K562 (cell line): ENCODE data around the gene NXT1. TPM values are rescaled to one million over a fixed set of nuclear protein-coding genes. Genes with fewer than 3 reads are reported as not detected.

Source experiments
- CBFA2T2 ChIP-seq: fragments of 450-650 bp; conservative IDR thresholded peaks from 2 replicates; pipeline ENCODE4 v1.6.1; 2017; ENCODE audit warnings: mild to moderate bottlenecking
- FOXA1 ChIP-seq: fragments of 450-650 bp; IDR thresholded peaks from 2 replicates; pipeline ENCODE4 v1.6.1; 2016; ENCODE audit warnings: mild to moderate bottlenecking, borderline replicate concordance
- GABPA ChIP-seq: fragments of 200-800 bp; sonication (Bioruptor generic); conservative IDR thresholded peaks from 2 replicates; pipeline ENCODE4 v1.6.1; 2016; ENCODE audit warnings: low read depth, missing genetic modification characterization, missing compliant biosample characterization
- HNRNPH1 ChIP-seq: fragments of 200-400 bp; formaldehyde crosslinking; optimal IDR thresholded peaks from 2 replicates; pipeline ENCODE3; 2017; ENCODE audit warnings: low read depth, mild to moderate bottlenecking, low read length, moderate library complexity
- PPARD ChIP-seq: fragments of 250-450 bp; sonication (Bioruptor Pico); IDR thresholded peaks from 2 replicates; pipeline ENCODE4 v1.8.0; 2022; ENCODE audit warnings: inconsistent platforms, mild to moderate bottlenecking, moderate library complexity
- SRSF1 ChIP-seq: fragments of 200-400 bp; formaldehyde crosslinking; IDR thresholded peaks from 2 replicates; pipeline ENCODE4 v1.6.1; 2017; ENCODE audit warnings: mild to moderate bottlenecking, low read depth, low read length, moderate library complexity
- SRSF7 ChIP-seq: fragments of 200-400 bp; formaldehyde crosslinking; optimal IDR thresholded peaks from 2 replicates; pipeline ENCODE3; 2017; ENCODE audit warnings: mild to moderate bottlenecking, low read depth, low read length
- TAF15 ChIP-seq: fragments of 200-400 bp; formaldehyde crosslinking; IDR thresholded peaks from 2 replicates; pipeline ENCODE4 v1.6.1; 2017; ENCODE audit warnings: mild to moderate bottlenecking, low read depth, low read length, moderate library complexity
- ZFX ChIP-seq: sonication (generic); formaldehyde crosslinking; IDR thresholded peaks from 2 replicates; pipeline ENCODE4 v1.8.0; 2022; ENCODE audit warnings: mild to moderate bottlenecking, missing genetic modification reagents, moderate library complexity
- ZNF184 ChIP-seq: sonication (generic); formaldehyde crosslinking; IDR thresholded peaks from 2 replicates; pipeline ENCODE4 v1.5.0; 2020; ENCODE audit warnings: missing genetic modification reagents
- ZNF764 ChIP-seq: fragments of 250-450 bp; sonication (Bioruptor Pico); IDR thresholded peaks from 2 replicates; pipeline ENCODE4 v1.4.0; 2020; ENCODE audit warnings: low read depth, mild to moderate bottlenecking, moderate library complexity
- polyA plus RNA-seq, 8 experiments: library from polyadenylated mRNA; depleted of rRNA in 4 of 8; stranded (reverse) in 5 of 8; unstranded in 3 of 8; fragments of >200 nt; fragmentation: Nextera tagmentation in 2 of 8; fragmentation: Illumina TruSeq in 1 of 8; extraction: Ambion mirVana in 2 of 8; extraction: Trizol in 1 of 8; gene quantifications; 2 replicates each; pipeline versions ENCODE4 v1.2.1 to v1.2.3, GENCODE V29; 2011 to 2014; ENCODE audit warnings: inconsistent platforms in 1 of 8, missing spikeins in 1 of 8
- total RNA-seq, 7 experiments: library from RNA; depleted of rRNA in 6 of 7; stranded (reverse); fragments of >200 nt in 6 of 7; fragmentation: Illumina TruSeq in 2 of 7; extraction: Trizol in 2 of 7; gene quantifications; 2 replicates each; pipeline versions ENCODE4 v1.2.1 to v1.2.3, GENCODE V29; 2011 to 2021; ENCODE audit warnings: low replicate concordance in 1 of 7
- TF ChIP-seq, protein P1 (sequence below), 2 experiments: fragments of 450-650 bp; IDR thresholded peaks; 2 replicates each; pipeline ENCODE4 v1.6.1; 2016; ENCODE audit warnings: mild to moderate bottlenecking in 2 of 2, borderline replicate concordance in 1 of 2, low read depth in 1 of 2, moderate library complexity in 1 of 2
- TF ChIP-seq, protein P2 (sequence below): fragments of 450-650 bp; formaldehyde crosslinking; IDR thresholded peaks from 2 replicates; pipeline ENCODE4 v1.4.0; 2020; ENCODE audit warnings: mild to moderate bottlenecking, moderate library complexity
- TF ChIP-seq, protein P3 (sequence below): sonication (generic); formaldehyde crosslinking; IDR thresholded peaks from 2 replicates; pipeline ENCODE4 v1.4.0; 2020; ENCODE audit warnings: mild to moderate bottlenecking, missing genetic modification reagents
- TF ChIP-seq, protein P4 (sequence below): sonication (generic); formaldehyde crosslinking; IDR thresholded peaks from 2 replicates; pipeline ENCODE4 v1.5.0; 2020; ENCODE audit warnings: missing genetic modification reagents

Gene NXT1
- total and polyA plus RNA-seq, 9 of the 15 experiments (the other 6 are each of a cell fraction or from before 2014, with no cell fraction given), result 7.7 to 50.9 (median 35.6) TPM

DNA sequence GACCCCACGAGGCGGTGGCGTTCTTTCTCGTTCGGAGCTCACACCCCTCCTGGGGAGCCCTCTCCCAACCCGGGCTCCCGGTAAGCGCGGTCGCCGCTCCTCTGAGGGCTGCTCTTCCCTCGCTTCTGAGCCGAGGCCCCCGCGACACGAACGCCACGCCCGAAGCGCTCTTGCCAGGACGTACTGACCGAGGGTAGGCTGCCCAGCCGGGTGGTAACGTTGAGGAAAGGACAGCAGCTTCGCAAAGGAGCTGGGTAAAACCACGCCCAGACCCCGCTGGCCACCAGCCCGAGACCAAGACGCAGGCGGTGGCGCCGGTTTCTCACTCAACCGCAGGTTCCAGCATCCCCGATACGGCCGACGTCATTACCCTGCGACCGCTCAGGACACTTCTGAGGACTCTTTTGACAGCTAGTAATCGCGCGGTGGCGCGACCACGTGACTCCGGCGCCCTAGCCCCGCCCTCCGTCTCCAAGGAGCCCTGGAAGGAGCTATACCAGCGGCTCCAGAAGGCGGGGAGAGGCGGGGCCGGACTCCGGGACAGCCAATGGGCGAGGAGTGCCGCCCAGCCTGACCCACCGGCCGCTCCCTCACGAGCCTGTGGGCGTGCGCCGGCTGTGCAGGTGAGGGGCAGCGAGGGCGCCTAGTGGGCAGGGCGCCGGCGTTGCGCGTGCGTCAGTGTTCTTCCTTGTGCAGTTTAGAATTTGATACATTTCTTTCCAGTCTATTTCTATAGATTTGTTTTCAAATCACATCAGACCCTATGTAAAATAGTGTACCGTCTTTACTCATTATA lies 7.4 kb downstream of the NXT1 start (continued):
- TF ChIP-seq, protein P1, sequence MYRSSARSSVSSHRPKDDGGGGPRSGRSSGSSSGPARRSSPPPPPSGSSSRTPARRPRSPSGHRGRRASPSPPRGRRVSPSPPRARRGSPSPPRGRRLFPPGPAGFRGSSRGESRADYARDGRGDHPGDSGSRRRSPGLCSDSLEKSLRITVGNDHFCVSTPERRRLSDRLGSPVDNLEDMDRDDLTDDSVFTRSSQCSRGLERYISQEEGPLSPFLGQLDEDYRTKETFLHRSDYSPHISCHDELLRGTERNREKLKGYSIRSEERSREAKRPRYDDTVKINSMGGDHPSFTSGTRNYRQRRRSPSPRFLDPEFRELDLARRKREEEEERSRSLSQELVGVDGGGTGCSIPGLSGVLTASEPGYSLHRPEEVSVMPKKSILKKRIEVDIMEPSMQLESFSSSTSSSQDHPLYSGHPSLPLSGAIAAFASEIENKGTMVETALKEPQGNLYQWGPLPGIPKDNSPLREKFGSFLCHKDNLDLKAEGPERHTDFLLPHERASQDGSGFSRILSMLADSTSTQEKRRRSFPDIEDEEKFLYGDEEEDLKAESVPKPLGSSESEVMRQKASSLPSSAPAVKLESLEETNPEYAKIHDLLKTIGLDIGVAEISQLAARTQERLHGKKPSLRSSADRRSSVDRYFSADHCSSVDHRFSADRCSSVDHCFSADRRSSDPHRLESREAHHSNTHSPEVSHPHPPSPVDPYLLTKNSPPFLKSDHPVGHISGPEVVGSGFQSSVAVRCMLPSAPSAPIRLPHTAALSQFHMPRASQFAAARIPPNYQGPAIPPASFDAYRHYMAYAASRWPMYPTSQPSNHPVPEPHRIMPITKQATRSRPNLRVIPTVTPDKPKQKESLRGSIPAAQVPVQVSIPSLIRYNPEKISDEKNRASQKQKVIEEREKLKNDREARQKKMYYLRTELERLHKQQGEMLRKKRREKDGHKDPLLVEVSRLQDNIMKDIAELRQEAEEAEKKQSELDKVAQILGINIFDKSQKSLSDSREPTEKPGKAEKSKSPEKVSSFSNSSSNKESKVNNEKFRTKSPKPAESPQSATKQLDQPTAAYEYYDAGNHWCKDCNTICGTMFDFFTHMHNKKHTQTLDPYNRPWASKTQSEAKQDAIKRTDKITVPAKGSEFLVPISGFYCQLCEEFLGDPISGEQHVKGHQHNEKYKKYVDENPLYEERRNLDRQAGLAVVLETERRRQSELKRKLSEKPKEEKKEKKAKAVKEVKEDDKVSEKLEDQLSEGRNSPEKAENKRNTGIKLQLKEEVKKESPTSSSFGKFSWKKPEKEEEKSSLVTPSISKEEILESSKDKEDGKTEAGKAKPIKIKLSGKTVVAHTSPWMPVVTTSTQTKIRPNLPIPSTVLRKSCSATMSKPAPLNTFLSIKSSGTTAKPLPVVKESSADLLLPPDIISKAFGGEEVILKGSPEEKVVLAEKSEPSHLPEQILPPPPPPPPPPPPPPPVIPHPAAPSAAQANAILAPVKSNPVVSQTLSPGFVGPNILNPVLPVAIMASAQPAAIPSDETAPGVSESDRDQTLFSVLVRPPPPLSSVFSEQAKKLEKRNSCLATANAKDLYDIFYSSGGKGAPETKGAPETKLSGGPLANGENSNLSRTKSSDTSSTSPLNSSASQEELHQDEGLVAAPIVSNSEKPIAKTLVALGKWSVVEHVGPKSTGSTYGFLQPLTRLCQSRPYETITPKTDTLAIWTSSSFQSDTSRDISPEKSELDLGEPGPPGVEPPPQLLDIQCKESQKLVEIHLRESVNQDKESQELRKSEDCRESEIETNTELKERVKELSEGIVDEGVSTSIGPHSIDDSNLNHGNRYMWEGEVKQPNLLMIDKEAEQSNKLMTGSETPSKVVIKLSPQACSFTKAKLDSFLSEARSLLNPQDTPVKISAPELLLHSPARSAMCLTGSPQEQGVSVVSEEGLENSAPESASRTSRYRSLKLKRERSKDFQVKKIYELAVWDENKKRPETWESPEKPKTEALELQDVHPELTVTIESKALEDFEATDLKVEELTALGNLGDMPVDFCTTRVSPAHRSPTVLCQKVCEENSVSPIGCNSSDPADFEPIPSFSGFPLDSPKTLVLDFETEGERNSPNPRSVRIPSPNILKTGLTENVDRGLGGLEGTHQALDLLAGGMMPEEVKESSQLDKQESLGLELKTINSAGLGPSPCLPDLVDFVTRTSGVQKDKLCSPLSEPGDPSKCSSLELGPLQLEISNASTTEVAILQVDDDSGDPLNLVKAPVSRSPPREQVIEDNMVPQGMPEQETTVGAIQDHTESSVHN (IDR thresholded peaks at IDR 0.05; ENCODE audit: borderline replicate concordance in 1 of 2, low read depth in 1 of 2), result peak in 1 of 2 experiments; percentile 18; a peak in 1 of 4 replicates
- TF ChIP-seq, protein P2, sequence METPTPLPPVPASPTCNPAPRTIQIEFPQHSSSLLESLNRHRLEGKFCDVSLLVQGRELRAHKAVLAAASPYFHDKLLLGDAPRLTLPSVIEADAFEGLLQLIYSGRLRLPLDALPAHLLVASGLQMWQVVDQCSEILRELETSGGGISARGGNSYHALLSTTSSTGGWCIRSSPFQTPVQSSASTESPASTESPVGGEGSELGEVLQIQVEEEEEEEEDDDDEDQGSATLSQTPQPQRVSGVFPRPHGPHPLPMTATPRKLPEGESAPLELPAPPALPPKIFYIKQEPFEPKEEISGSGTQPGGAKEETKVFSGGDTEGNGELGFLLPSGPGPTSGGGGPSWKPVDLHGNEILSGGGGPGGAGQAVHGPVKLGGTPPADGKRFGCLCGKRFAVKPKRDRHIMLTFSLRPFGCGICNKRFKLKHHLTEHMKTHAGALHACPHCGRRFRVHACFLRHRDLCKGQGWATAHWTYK (CRISPR knock-in tag), result no peak
- TF ChIP-seq GABPA (tag), result no peak
- no peak for TF ChIP-seq TAF15
- no peak for TF ChIP-seq PPARD (CRISPR knock-in tag)
- peak; percentile 83 for TF ChIP-seq CBFA2T2
- TF ChIP-seq, protein P3, sequence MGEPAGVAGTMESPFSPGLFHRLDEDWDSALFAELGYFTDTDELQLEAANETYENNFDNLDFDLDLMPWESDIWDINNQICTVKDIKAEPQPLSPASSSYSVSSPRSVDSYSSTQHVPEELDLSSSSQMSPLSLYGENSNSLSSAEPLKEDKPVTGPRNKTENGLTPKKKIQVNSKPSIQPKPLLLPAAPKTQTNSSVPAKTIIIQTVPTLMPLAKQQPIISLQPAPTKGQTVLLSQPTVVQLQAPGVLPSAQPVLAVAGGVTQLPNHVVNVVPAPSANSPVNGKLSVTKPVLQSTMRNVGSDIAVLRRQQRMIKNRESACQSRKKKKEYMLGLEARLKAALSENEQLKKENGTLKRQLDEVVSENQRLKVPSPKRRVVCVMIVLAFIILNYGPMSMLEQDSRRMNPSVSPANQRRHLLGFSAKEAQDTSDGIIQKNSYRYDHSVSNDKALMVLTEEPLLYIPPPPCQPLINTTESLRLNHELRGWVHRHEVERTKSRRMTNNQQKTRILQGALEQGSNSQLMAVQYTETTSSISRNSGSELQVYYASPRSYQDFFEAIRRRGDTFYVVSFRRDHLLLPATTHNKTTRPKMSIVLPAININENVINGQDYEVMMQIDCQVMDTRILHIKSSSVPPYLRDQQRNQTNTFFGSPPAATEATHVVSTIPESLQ, result peak; percentile 20; the same call in 1 of the 2 replicates
- no peak for TF ChIP-seq ZNF764 (CRISPR knock-in tag)
- TF ChIP-seq, protein P4, sequence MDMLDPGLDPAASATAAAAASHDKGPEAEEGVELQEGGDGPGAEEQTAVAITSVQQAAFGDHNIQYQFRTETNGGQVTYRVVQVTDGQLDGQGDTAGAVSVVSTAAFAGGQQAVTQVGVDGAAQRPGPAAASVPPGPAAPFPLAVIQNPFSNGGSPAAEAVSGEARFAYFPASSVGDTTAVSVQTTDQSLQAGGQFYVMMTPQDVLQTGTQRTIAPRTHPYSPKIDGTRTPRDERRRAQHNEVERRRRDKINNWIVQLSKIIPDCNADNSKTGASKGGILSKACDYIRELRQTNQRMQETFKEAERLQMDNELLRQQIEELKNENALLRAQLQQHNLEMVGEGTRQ (CRISPR knock-in tag), result peak; percentile 94
- TF ChIP-seq SRSF1, result no peak
- TF ChIP-seq ZFX (CRISPR knock-in tag), result peak; percentile 53
- TF ChIP-seq FOXA1, result no peak
- TF ChIP-seq HNRNPH1, result no peak
- TF ChIP-seq ZNF184 (CRISPR knock-in tag), result no peak
- TF ChIP-seq SRSF7, result no peak
